Body of pancreas (tissue), 4 donors: Measurements from ENCODE around the gene MRPL10. TPM values are rescaled to one million over a fixed set of nuclear protein-coding genes. Genes with fewer than 3 reads are reported as not detected.

Experiments
- ATAC-seq: fragments of 150-250 bp; one replicate; pipeline ENCODE4 v1.9.1; 2016
- DNase-seq, 4 donors: peaks; one replicate each; pipeline ENCODE4 v3.0.0-alpha.2; 2019
- H3K27ac ChIP-seq, 4 donors: fragments of 200-600 bp; sonication (generic); 1 replicate in 3 of 4; 2 replicates in 1 of 4; pipeline versions ENCODE4 v1.5.1 to v1.6.1; 2016 to 2019; ENCODE audit warnings: mild to moderate bottlenecking in 1 of 4, mixed read lengths in 1 of 4, moderate library complexity in 1 of 4
- H3K27me3 ChIP-seq, 2 donors: fragments of 200-600 bp; sonication (generic); one replicate each; pipeline ENCODE4 v1.6.0; 2016; ENCODE audit warnings: mild to moderate bottlenecking in 1 of 2
- H3K36me3 ChIP-seq, 2 donors: fragments of 200-600 bp; sonication (generic); replicated peaks in 1 of 2; 2 replicates each; pipeline ENCODE4 v1.5.1; 2016; ENCODE audit warnings: low read depth in 2 of 2; ENCODE audit not compliant: insufficient read depth in 1 of 2
- H3K4me1 ChIP-seq: fragments of 200-600 bp; sonication (generic); one replicate; pipeline ENCODE4 v1.6.0; 2016
- H3K4me3 ChIP-seq, 2 donors: fragments of 200-600 bp; sonication (generic); 1 replicate in 1 of 2; 2 replicates in 1 of 2; pipeline ENCODE4 v1.5.1; 2016 to 2019
- H3K9me3 ChIP-seq, 3 donors: fragments of 200-600 bp; sonication (generic); 1 replicate in 2 of 3; 2 replicates in 1 of 3; pipeline ENCODE4 v1.5.1; 2016
- POLR2A ChIP-seq, 3 donors: fragments of 450-650 bp; IDR thresholded peaks; one replicate each; pipeline ENCODE4 v1.6.1; 2016; ENCODE audit warnings: antibody characterized with exemption in 3 of 3, mild to moderate bottlenecking in 2 of 3
- WGBS, 2 donors: methylation state at CpG; one replicate each; pipeline ENCODE4 v1.1.5; 2017; 5-methylcytosine and 5-hydroxymethylcytosine counted together
- intact Hi-C: fragments of 100-400 bp; cut with DNase I; formaldehyde crosslinking; loops from one replicate; pipeline ENCODE4 v1.15.1; 2023
- total RNA-seq, 2 donors: library from RNA; depleted of rRNA; stranded (reverse); fragments of >200 nt; gene quantifications; one replicate each; pipeline ENCODE4 v1.1.0, GENCODE V29; 2016
- TF ChIP-seq, protein P1 (sequence below), 7 experiments: fragments of 450-650 bp in 4 of 7; fragments of 200-600 bp in 3 of 7; sonication (generic) in 3 of 7; IDR thresholded peaks; one replicate each; pipeline ENCODE4 v1.5.1; 2016 to 2019; ENCODE audit warnings: antibody characterized with exemption in 7 of 7

MRPL10 gene
- total RNA-seq, 2 donors from 2014 or later, result 4.3 to 29.8 TPM

DNA sequence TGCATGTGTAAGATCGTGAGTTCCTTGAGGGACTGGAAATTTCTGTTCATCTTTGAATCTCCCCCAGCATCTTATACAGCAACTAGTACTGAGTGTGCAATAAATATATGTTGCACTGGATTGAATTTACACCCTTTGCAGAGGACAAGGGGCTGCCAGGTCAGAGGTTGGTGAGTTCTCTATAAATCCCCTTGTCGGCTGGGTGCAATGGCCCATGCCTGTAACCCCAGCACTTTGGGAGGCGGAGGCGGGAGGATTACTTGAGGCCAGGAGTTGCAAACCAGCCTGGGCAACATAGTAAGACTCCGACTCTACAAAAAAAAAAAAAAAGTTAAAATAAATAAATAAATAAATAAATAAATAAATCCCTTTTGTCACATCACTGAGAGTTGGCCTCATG is 29.0 kb upstream of the MRPL10 start:
- no peaks in the 10 kb centered on the region for H3K27me3 ChIP-seq
- no peak for ATAC-seq
- H3K9me3 ChIP-seq, result no peaks in the 10 kb centered on the region
- intact Hi-C loops, result no loop called here
- TF ChIP-seq, protein P1, sequence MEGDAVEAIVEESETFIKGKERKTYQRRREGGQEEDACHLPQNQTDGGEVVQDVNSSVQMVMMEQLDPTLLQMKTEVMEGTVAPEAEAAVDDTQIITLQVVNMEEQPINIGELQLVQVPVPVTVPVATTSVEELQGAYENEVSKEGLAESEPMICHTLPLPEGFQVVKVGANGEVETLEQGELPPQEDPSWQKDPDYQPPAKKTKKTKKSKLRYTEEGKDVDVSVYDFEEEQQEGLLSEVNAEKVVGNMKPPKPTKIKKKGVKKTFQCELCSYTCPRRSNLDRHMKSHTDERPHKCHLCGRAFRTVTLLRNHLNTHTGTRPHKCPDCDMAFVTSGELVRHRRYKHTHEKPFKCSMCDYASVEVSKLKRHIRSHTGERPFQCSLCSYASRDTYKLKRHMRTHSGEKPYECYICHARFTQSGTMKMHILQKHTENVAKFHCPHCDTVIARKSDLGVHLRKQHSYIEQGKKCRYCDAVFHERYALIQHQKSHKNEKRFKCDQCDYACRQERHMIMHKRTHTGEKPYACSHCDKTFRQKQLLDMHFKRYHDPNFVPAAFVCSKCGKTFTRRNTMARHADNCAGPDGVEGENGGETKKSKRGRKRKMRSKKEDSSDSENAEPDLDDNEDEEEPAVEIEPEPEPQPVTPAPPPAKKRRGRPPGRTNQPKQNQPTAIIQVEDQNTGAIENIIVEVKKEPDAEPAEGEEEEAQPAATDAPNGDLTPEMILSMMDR (IDR thresholded peaks at IDR 0.05), result no peak
- no peak for TF ChIP-seq POLR2A (IDR thresholded peaks at IDR 0.05)
- H3K36me3 ChIP-seq, result no peaks in the 10 kb centered on the region
- 72 to 82% methylated on average over 5 of the region's 5 CpGs for WGBS, 2 donors
- H3K4me1 ChIP-seq, result no peaks in the 10 kb centered on the region
- no peak overlapping the region for H3K27ac ChIP-seq
- no peak for DNase-seq
- no peak overlapping the region for H3K4me3 ChIP-seq

DNA sequence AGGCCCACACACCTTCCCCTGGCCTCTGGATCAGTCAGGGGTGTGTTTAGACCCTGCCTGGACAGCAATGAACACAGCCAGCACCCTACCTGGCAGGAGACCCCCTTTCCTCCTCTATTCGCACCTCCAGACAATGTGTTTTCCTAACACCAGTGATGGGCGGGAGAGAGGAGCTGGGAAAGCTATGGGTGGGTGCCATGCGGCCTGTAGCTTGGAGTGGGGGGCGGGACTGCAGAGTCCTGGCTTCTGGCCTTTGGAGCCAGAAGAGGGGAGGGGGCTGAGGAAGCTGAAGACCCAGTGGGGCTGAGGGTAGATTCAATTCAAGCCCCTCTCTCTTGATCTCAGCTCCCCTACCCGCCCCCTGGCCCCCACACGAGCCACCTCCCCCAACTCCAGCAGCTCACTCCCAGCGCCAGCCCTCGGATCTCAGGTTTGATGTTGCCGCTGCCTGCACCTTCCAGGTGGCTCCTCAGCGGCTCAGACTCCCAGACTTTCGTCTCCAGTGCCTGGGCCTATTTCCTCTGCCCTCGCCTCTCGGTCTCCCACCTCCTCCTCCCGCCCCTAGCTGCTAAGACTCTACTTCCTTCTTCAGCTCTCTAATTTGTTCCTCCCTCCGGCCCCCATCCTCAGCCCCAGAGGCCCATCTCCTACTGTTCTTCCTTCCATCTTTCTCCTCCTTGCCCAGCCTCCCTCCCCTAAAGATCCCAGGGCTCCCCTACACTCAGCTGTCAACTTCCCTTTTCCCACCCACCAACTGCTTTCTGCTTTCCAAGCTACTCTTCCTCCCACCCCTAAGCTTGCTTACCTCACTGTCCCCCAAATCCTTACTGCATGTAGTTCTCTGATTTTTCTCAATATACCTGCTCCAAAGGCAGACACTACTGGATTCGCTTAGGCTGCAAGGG is 26.5 kb upstream of the MRPL10 start:
- intact Hi-C loops, result no loop called here
- TF ChIP-seq, protein P1 (IDR thresholded peaks at IDR 0.05), result no peak
- TF ChIP-seq POLR2A (IDR thresholded peaks at IDR 0.05), result no peak
- H3K4me1 ChIP-seq, result no peaks in the 10 kb centered on the region
- H3K27me3 ChIP-seq, result peaks cover 0 to 2% of the 10 kb centered on the region in 2 donors
- ATAC-seq (no peak), DNase-seq (no peak)
- H3K9me3 ChIP-seq, result no peaks in the 10 kb centered on the region
- no peak overlapping the region for H3K4me3 ChIP-seq
- H3K27ac ChIP-seq, result no peak overlapping the region
- no peaks in the 10 kb centered on the region for H3K36me3 ChIP-seq
- 78 to 88% methylated on average over 15 of the region's 16 CpGs for WGBS, 2 donors

DNA sequence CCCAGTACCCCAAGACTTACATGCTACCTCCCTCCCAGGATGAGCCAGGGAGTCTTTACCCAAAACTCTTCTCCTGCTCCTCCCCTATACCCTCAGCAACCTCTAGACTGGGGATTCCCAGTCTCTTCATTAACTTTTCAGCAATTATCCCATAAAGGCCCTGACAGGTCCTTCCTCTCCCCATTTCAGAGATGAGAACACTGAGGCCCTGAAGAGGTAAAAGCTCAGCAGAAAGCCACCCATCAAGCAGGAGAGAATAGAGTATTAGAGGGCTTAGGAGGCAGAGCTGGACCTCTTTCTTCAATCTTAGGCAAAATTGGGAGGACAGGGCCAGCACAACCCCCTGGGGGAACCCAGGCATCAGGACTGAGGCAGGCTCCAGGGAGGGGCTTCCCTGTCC is 25.5 kb upstream of the MRPL10 start:
- Histone ChIP-seq H3K27me3 (peaks cover 0 to 12% of the 10 kb centered on the region in 2 donors), H3K4me1 (peaks cover 5% of the 10 kb centered on the region), H3K36me3 (no peaks in the 10 kb centered on the region), H3K9me3 (no peaks in the 10 kb centered on the region), H3K27ac (no peak overlapping the region), H3K4me3 (no peak overlapping the region)
- no peak for TF ChIP-seq POLR2A (IDR thresholded peaks at IDR 0.05)
- TF ChIP-seq, protein P1 (IDR thresholded peaks at IDR 0.05), result no peak
- no peak for DNase-seq
- ATAC-seq, result no peak
- intact Hi-C loops, result no loop called here

DNA sequence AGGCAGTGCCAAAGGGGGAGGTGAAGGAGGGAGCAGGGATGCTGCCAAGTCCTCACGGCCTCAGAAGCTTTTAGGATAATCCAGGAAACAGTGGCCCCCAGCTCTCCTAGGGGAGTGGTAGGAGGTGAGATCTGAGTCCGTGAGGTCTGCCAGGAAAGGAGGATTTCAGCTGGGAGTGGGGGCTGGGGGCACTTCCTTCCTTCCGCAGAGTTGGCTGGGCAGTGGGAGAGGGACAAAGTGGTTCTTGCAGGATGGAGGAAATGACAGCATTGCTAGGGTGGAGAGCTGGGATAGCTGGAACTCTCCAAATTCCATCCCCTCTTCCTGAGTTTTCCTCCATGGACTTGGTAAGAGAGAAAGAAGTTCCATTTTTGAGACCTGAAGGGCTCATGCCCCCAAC is 24.4 kb upstream of the MRPL10 start:
- H3K27ac ChIP-seq, result no peak overlapping the region
- H3K36me3 ChIP-seq, result no peaks in the 10 kb centered on the region
- TF ChIP-seq POLR2A (IDR thresholded peaks at IDR 0.05), result no peak
- TF ChIP-seq, protein P1 (IDR thresholded peaks at IDR 0.05), result no peak
- peaks cover 14% of the 10 kb centered on the region for H3K4me1 ChIP-seq
- peaks cover 0 to 13% of the 10 kb centered on the region in 2 donors for H3K27me3 ChIP-seq
- H3K4me3 ChIP-seq, result no peak overlapping the region
- WGBS, 2 donors, result 38 to 52% methylated on average over 3 of the region's 3 CpGs
- intact Hi-C loops, result no loop called here
- DNase-seq (no peak), ATAC-seq (no peak)
- H3K9me3 ChIP-seq, result no peaks in the 10 kb centered on the region

DNA sequence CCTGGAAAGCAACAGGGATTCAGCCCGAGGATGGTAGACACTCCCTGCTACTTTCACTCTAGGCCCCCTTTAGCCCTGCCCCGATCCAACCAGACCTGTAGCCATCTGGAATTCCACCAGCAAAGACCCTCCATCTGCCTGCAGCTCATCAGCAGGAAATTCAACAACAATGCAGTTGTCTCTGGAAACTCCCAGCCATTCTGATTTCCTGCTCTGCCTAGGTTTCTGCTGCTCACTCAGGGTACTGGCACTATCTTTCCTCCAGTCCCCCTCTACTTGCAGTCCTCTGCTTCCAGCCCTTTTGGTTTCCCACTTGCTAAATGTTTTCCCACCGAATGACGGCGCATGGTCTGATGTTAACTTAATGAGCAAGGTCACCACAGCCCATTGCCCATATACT is 22.3 kb upstream of the MRPL10 start:
- Histone ChIP-seq H3K27ac (no peak overlapping the region), H3K36me3 (no peaks in the 10 kb centered on the region), H3K4me3 (no peak overlapping the region), H3K4me1 (peaks cover 20% of the 10 kb centered on the region), H3K9me3 (no peaks in the 10 kb centered on the region), H3K27me3 (peaks cover 0 to 13% of the 10 kb centered on the region in 2 donors)
- 15 to 33% methylated on average over 5 of the region's 5 CpGs for WGBS, 2 donors
- TF ChIP-seq, protein P1 (IDR thresholded peaks at IDR 0.05), result no peak
- TF ChIP-seq POLR2A (IDR thresholded peaks at IDR 0.05), result no peak
- ATAC-seq, result no peak
- intact Hi-C loops, result no loop called here
- no peak for DNase-seq
